Adrenal gland (tissue), 12 donors: ENCODE data around the gene SRXN1. TPM values are rescaled to one million over a fixed set of nuclear protein-coding genes. Genes with fewer than 3 reads are reported as not detected.

Experiments
- DNase-seq, 7 donors: peaks; one replicate each; pipeline ENCODE4 v3.0.0-alpha.2; 2019 to 2020
- H3K27ac ChIP-seq, 5 donors: fragments of 200-600 bp; sonication (generic) in 4 of 5; 1 replicate in 3 of 5; 2 replicates in 2 of 5; pipeline versions ENCODE4 v1.5.1 to v1.8.0; 2016 to 2020; ENCODE audit warnings: mild to moderate bottlenecking in 1 of 5
- H3K27me3 ChIP-seq: fragments of 200-600 bp; 2 replicates; pipeline ENCODE4 v1.8.0; 2021
- H3K36me3 ChIP-seq, 2 donors: fragments of 200-600 bp; replicated peaks in 1 of 2; 1 replicate in 1 of 2; 2 replicates in 1 of 2; pipeline versions ENCODE4 v1.5.1 to v1.8.0; 2018 to 2022
- H3K4me1 ChIP-seq, 2 donors: fragments of 200-600 bp; replicated peaks in 1 of 2; 1 replicate in 1 of 2; 2 replicates in 1 of 2; pipeline versions ENCODE4 v1.5.1 to v1.8.0; 2018 to 2021
- H3K4me3 ChIP-seq, 4 donors: fragments of 200-600 bp; sonication (generic) in 3 of 4; one replicate each; pipeline ENCODE4 v1.5.1; 2016 to 2018
- H3K9me3 ChIP-seq, 3 donors: fragments of 200-600 bp; sonication (generic) in 1 of 3; replicated peaks in 1 of 3; 1 replicate in 2 of 3; 2 replicates in 1 of 3; pipeline versions ENCODE4 v1.5.1 to v1.8.0; 2016 to 2021
- POLR2A ChIP-seq, 2 donors: fragments of 450-650 bp; IDR thresholded peaks; one replicate each; pipeline ENCODE4 v1.6.1; 2017; ENCODE audit warnings: antibody characterized with exemption in 2 of 2, mild to moderate bottlenecking in 2 of 2, moderate library complexity in 1 of 2
- WGBS, 4 donors: extraction: QIAGEN DNeasy Blood & Tissue Kit in 2 of 4; methylation state at CpG; one replicate each; pipeline versions ENCODE4 v1.1.5 to v1.1.7; 2013 to 2017; 5-methylcytosine and 5-hydroxymethylcytosine counted together
- intact Hi-C, 2 donors: fragments of 100-400 bp; cut with DNase I; formaldehyde crosslinking; loops; one replicate each; pipeline versions ENCODE4 v1.14.1 to v1.15.0; 2022 to 2023
- polyA plus RNA-seq, 3 donors: library from polyadenylated mRNA; stranded (reverse); fragments of 200-250 nt in 2 of 3; fragments of 350-450 nt in 1 of 3; fragmentation: Illumina TruSeq in 1 of 3; extraction: RNeasy Lipid Tissue Mini Kit (QIAGEN cat#74804) in 1 of 3; gene quantifications; one replicate each; pipeline ENCODE4 v1.2.3, GENCODE V29; 2013 to 2014
- total RNA-seq, 9 donors: library from RNA; depleted of rRNA in 4 of 9; stranded (reverse); fragments of >200 nt in 4 of 9; fragments of 120-200 nt in 1 of 9; fragmentation: NEBNext Ultra II Directional in 1 of 9; extraction: Animal tissue kit (Norgen Biotek cat#: 25700) in 1 of 9; gene quantifications; one replicate each; pipeline versions ENCODE4 v1.1.0 to v1.2.4, GENCODE V29; 2013 to 2023
- TF ChIP-seq, protein P1 (sequence below), 6 experiments: fragments of 450-650 bp in 4 of 6; fragments of 200-600 bp in 2 of 6; sonication (generic) in 1 of 6; IDR thresholded peaks; 1 replicate in 5 of 6; 2 replicates in 1 of 6; pipeline versions ENCODE4 v1.5.1 to v1.8.0; 2016 to 2021; ENCODE audit warnings: antibody characterized with exemption in 6 of 6, mild to moderate bottlenecking in 2 of 6, moderate library complexity in 1 of 6
- donor health status: healthy with polysubstance abuse.
- donor health status: Bipolar disorder and iron deficiency.
- donor health status: DM: yes; HTN: yes; CAD: no.
- donor health status: DM: no; HTN: no; CAD: no.
- donor health status: DM: no; HTN: no; CAD: no.
- donor health status: DM: yes; HTN: yes; CAD: no.

The SRXN1 gene
- total and polyA plus RNA-seq, 12 donors = 19.1 to 203 (median 67.6) TPM

DNA sequence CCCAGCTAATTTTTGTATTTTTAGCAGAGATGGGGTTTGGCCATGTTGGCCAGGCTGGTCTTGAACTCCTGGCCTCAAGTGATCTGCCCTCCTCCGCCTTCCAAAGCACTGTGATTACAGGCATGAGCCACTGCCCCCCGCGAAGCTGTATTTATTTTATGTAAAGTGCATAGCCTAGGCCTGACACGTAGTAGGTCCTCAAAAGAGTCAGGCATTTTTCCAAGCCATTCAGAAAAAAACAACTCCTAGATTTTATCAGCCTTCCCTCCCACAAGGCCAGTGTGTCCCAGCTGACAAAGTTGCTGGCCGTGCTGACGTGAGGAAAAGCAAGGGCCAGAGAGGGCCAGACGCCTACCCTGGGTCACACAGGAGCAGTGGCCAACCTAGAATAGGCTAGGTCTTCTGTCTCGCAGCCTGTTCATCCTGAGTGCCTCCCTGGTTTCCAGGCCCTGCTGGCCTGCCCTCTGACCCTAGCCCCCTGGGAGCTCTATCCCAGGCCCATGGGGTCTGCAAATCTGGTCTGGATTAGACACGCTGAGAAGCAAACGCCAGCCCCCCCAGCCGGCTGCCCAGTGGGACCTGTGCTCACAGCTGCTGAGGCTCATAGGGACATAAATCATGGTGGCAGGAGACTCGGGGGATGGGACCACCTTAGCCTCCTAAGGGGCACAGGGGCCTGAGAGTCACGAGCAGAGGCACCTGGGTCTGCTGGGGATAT is 54.7 kb downstream of the SRXN1 start:
- Histone ChIP-seq H3K4me3 (no peak overlapping the region), H3K4me1 (peaks cover 0 to 8% of the 10 kb centered on the region in 2 donors), H3K27ac (no peak overlapping the region), H3K36me3 (no peaks in the 10 kb centered on the region), H3K27me3 (no peaks in the 10 kb centered on the region), H3K9me3 (no peaks in the 10 kb centered on the region)
- 70 to 80% (median 79%) methylated on average over 4 to 13 of the region's 13 CpGs for WGBS, 4 donors
- no peak for DNase-seq
- intact Hi-C loops = no loop called here
- TF ChIP-seq POLR2A (IDR thresholded peaks at IDR 0.05) = no peak
- TF ChIP-seq, protein P1, sequence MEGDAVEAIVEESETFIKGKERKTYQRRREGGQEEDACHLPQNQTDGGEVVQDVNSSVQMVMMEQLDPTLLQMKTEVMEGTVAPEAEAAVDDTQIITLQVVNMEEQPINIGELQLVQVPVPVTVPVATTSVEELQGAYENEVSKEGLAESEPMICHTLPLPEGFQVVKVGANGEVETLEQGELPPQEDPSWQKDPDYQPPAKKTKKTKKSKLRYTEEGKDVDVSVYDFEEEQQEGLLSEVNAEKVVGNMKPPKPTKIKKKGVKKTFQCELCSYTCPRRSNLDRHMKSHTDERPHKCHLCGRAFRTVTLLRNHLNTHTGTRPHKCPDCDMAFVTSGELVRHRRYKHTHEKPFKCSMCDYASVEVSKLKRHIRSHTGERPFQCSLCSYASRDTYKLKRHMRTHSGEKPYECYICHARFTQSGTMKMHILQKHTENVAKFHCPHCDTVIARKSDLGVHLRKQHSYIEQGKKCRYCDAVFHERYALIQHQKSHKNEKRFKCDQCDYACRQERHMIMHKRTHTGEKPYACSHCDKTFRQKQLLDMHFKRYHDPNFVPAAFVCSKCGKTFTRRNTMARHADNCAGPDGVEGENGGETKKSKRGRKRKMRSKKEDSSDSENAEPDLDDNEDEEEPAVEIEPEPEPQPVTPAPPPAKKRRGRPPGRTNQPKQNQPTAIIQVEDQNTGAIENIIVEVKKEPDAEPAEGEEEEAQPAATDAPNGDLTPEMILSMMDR (IDR thresholded peaks at IDR 0.05) = no peak

DNA sequence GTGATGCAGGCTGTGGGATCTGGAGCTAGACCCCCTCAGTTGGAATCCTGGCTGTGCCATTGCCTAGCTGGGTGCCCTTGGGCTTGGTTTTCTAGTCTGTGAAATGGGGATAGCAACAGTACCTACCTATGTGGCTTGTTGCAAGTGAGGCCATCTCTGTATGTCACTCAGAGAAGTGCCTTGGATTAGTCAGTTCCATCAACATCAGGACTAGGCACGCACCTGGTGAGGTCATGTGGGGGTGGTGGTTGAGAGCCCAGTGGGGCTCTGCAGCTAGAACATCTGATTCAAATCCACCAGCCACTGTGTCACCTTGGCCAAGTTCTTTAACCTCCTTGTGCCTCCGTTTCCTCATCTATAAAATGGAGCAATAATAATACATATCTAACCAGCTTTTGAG is 55.4 kb downstream of the SRXN1 start:
- WGBS, 4 donors = 73 to 87% (median 85%) methylated on average over 2 of the region's 2 CpGs
- no peak overlapping the region for H3K27ac ChIP-seq
- peaks cover 0 to 8% of the 10 kb centered on the region in 2 donors for H3K4me1 ChIP-seq
- intact Hi-C loops = no loop called here
- TF ChIP-seq, protein P1 (IDR thresholded peaks at IDR 0.05) = no peak
- no peak for TF ChIP-seq POLR2A (IDR thresholded peaks at IDR 0.05)
- H3K9me3 ChIP-seq = no peaks in the 10 kb centered on the region
- H3K27me3 ChIP-seq = no peaks in the 10 kb centered on the region
- DNase-seq = no peak
- no peaks in the 10 kb centered on the region for H3K36me3 ChIP-seq
- H3K4me3 ChIP-seq = no peak overlapping the region

Other genes starting within 250 kb of the SRXN1 start
- 100 to 1,000 TPM in 6 of 9 donors, 10 to 100 TPM in 3; 55.2 to 163 (median 126) TPM for gene RBCK1, start 244.9 kb downstream of the SRXN1 start, total RNA-seq
- 100 to 1,000 TPM in 2 of 3 donors, 10 to 100 TPM in 1; 82.9 to 339 (median 253) TPM for gene RBCK1, start 244.9 kb downstream of the SRXN1 start, polyA plus RNA-seq
- 10 to 100 TPM; 35.6 to 53.6 (median 44.9) TPM for gene TBC1D20, start 190.7 kb downstream of the SRXN1 start, total RNA-seq
- gene TBC1D20, start 190.7 kb downstream of the SRXN1 start, polyA plus RNA-seq = 10 to 100 TPM; 23.8 to 38.5 (median 38.2) TPM
- 100 to 1,000 TPM in 5 of 9 donors, 10 to 100 TPM in 4; 61.9 to 146 (median 101) TPM for gene CSNK2A1, start 109.4 kb downstream of the SRXN1 start, total RNA-seq
- 100 to 1,000 TPM in 1 of 3 donors, 10 to 100 TPM in 2; 18.9 to 192 (median 22.7) TPM for gene CSNK2A1, start 109.4 kb downstream of the SRXN1 start, polyA plus RNA-seq
- gene TCF15, start 42.9 kb downstream of the SRXN1 start, total RNA-seq = 1 to 10 TPM in 4 of 9 donors, under 1 TPM in 5; 0.37 to 2.2 (median 0.90) TPM
- 1 to 10 TPM in 2 of 3 donors, under 1 TPM in 1; 0.31 to 3.0 (median 2.7) TPM for gene TCF15, start 42.9 kb downstream of the SRXN1 start, polyA plus RNA-seq
- gene SCRT2, start 22.6 kb upstream of the SRXN1 start, total RNA-seq = not detected
- not detected for gene SCRT2, start 22.6 kb upstream of the SRXN1 start, polyA plus RNA-seq
- gene SLC52A3, start 115.3 kb upstream of the SRXN1 start, total RNA-seq = 1 to 10 TPM in 1 of 9 donors, under 1 TPM in 7, not detected in 1; 0.15 to 1.2 (median 0.26) TPM
- under 1 TPM; 0.05 to 0.88 (median 0.16) TPM for gene SLC52A3, start 115.3 kb upstream of the SRXN1 start, polyA plus RNA-seq
- gene FAM110A, start 180.5 kb upstream of the SRXN1 start, total RNA-seq = 10 to 100 TPM in 5 of 9 donors, 1 to 10 TPM in 4; 2.2 to 16.7 (median 10.3) TPM
- 1 to 10 TPM; 2.4 to 7.1 (median 6.2) TPM for gene FAM110A, start 180.5 kb upstream of the SRXN1 start, polyA plus RNA-seq